Tibial nerve (tissue), 3 donors: Measurements from ENCODE around the gene IGFL4.

Experiments
- CTCF ChIP-seq, 5 experiments: fragments of 200-600 bp in 3 of 5; fragments of 450-650 bp in 2 of 5; sonication (generic) in 3 of 5; IDR thresholded peaks; one replicate each; pipeline ENCODE4 v1.5.1; 2016 to 2019; ENCODE audit warnings: antibody characterized with exemption in 5 of 5, mild to moderate bottlenecking in 3 of 5, moderate library complexity in 2 of 5
- POLR2A ChIP-seq, 2 donors: fragments of 450-650 bp; IDR thresholded peaks; one replicate each; pipeline ENCODE4 v1.6.1; 2017; ENCODE audit warnings: antibody characterized with exemption in 2 of 2, mild to moderate bottlenecking in 2 of 2, moderate library complexity in 2 of 2

DNA sequence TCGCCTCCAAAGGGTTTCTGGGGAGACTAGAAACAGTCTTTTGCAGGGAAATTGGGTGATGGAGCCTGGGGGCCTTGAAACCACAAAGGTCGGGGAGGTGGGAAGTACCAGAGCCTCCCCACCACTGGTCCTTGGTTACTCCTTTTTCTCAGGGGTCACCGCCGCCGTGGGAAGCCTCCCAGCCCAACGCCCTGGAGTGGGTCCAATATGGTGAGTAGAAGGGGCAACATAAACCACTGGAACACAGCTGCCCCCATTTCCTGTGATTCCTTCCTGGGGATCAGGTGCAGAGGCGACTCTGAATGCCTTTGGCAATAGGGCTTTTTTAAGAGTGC lies 23.7 kb downstream of the IGFL4 start:
- TF ChIP-seq CTCF (IDR thresholded peaks at IDR 0.05) (peak in 2 of 5 experiments; percentile 10 to 29), POLR2A (IDR thresholded peaks at IDR 0.05) (no peak)
